OCI-LY7 (cell line): ENCODE data around the gene HCFC1. TPM values are rescaled to one million over a fixed set of nuclear protein-coding genes. Genes with fewer than 3 reads are reported as not detected.

Experiments
- BruUV-seq: library from RNA; stranded (reverse); fragments of 400-500 nt; replicated peaks from 2 replicates; lab custom pipeline; 2021; lab: Mats Ljungman, UMichigan
- CTCF ChIA-PET: fragments of 300-600 bp; sonication (Branson Sonifier 250); formaldehyde crosslinking; loops from one replicate; lab custom pipeline; 2022; ENCODE audit warnings: antibody characterized with exemption; ENCODE audit not compliant: unreplicated experiment; lab: Charles Lee
- POLR2A ChIA-PET: fragments of 300-600 bp; sonication (Branson Sonifier 250); formaldehyde crosslinking; loops from one replicate; lab custom pipeline; 2022; ENCODE audit warnings: antibody characterized with exemption; lab: Charles Lee
- DNase-seq: peaks from one replicate; pipeline ENCODE4 v3.0.0-alpha.2; 2015; ENCODE audit warnings: low spot score
- H2AFZ ChIP-seq: fragments of 200-600 bp; sonication (generic), shearing (Covaris generic); 2 replicates; pipeline ENCODE4 v1.6.1; 2014; ENCODE audit warnings: mild to moderate bottlenecking, antibody characterized with exemption, low read length, moderate library complexity
- H3K27ac ChIP-seq: fragments of 200-600 bp; sonication (generic); 2 replicates; pipeline ENCODE4 v1.5.1; 2014; ENCODE audit warnings: mixed run types, low read depth, mild to moderate bottlenecking, moderate library complexity, low read length, inconsistent platforms; ENCODE audit not compliant: poor library complexity, severe bottlenecking
- H3K36me3 ChIP-seq: fragments of 200-600 bp; sonication (generic); 2 replicates; pipeline ENCODE4 v1.6.1; 2014; ENCODE audit warnings: mild to moderate bottlenecking, antibody characterized with exemption, low read length, moderate library complexity, mixed read lengths; ENCODE audit not compliant: insufficient read depth
- H3K4me1 ChIP-seq: fragments of 200-600 bp; sonication (generic); 2 replicates; pipeline ENCODE4 v1.5.1; 2014; ENCODE audit warnings: mild to moderate bottlenecking, low read length; ENCODE audit not compliant: insufficient read depth, poor library complexity, severe bottlenecking
- H3K4me2 ChIP-seq: fragments of 200-600 bp; sonication (generic); 2 replicates; pipeline ENCODE4 v1.6.1; 2014; ENCODE audit warnings: mild to moderate bottlenecking, low read length
- H3K4me3 ChIP-seq: fragments of 200-600 bp; sonication (generic); 2 replicates; pipeline ENCODE4 v1.5.1; 2014; ENCODE audit warnings: mild to moderate bottlenecking, low read depth, low read length; ENCODE audit not compliant: poor library complexity, severe bottlenecking
- H3K79me2 ChIP-seq: fragments of 200-600 bp; sonication (generic); 2 replicates; pipeline ENCODE4 v1.6.1; 2016; ENCODE audit warnings: low read depth, mild to moderate bottlenecking, low read length, moderate library complexity, mixed read lengths; ENCODE audit not compliant: insufficient read depth
- H3K9me2 ChIP-seq: fragments of 200-600 bp; sonication (generic); 2 replicates; pipeline ENCODE4 v1.6.1; 2016; ENCODE audit warnings: mild to moderate bottlenecking, low read length, mixed read lengths; ENCODE audit not compliant: insufficient read depth
- H3K9me3 ChIP-seq: fragments of 200-600 bp; sonication (generic); 2 replicates; pipeline ENCODE4 v1.6.1; 2014; ENCODE audit warnings: mild to moderate bottlenecking, mixed run types, low read length, mixed read lengths
- H4K20me1 ChIP-seq: fragments of 200-600 bp; sonication (generic); 2 replicates; pipeline ENCODE4 v1.6.1; 2014; ENCODE audit warnings: mild to moderate bottlenecking, antibody characterized with exemption, low read length, moderate library complexity, mixed read lengths; ENCODE audit not compliant: insufficient read depth
- CTCF ChIP-seq: fragments of 200-600 bp; sonication (generic); conservative IDR thresholded peaks from 2 replicates; pipeline ENCODE4 v1.5.1; 2014; ENCODE audit warnings: mild to moderate bottlenecking, antibody characterized with exemption, low read length, moderate library complexity, mixed read lengths
- EZH2phosphoT487 ChIP-seq: fragments of 200-600 bp; sonication (generic); IDR thresholded peaks from 2 replicates; pipeline ENCODE4 v1.6.1; 2018; ENCODE audit warnings: low read depth, borderline replicate concordance, mild to moderate bottlenecking, mixed run types, antibody characterized with exemption, low read length, moderate library complexity, mixed read lengths
- intact Hi-C: fragments of 100-400 bp; cut with micrococcal nuclease; formaldehyde crosslinking; loops from one replicate; pipeline ENCODE4 v1.10.0; 2022; ENCODE audit not compliant: unreplicated experiment
- total RNA-seq, 2 experiments: library from RNA; depleted of rRNA in 1 of 2; stranded (reverse); fragments of >200 nt in 1 of 2; shearing (Covaris generic) in 1 of 2; gene quantifications; 2 replicates each; pipeline ENCODE4 v1.2.3, GENCODE V29; 2014 to 2022

HCFC1 gene
- total RNA-seq, 2 experiments from 2014 or later = 64.2 to 134 TPM

GRCh38 chrX:153956044-153956907, 15.3 kb downstream of the HCFC1 start:
- Histone ChIP-seq H3K4me3 (no peak overlapping the region), H3K79me2 (no peaks in the 10 kb centered on the region), H3K36me3 (peaks cover 99% of the 10 kb centered on the region), H2AFZ (no peak overlapping the region), H3K27ac (no peak overlapping the region), H3K9me3 (no peaks in the 10 kb centered on the region), H4K20me1 (no peaks in the 10 kb centered on the region), H3K4me1 (no peaks in the 10 kb centered on the region), H3K9me2 (no peaks in the 10 kb centered on the region), H3K4me2 (no peak overlapping the region)
- CTCF ChIA-PET = no interaction called here
- no peak for TF ChIP-seq EZH2phosphoT487
- TF ChIP-seq CTCF = no peak
- BruUV-seq = no TSS peak
- POLR2A ChIA-PET = no interaction called here
- no peak for DNase-seq
- intact Hi-C loops = no loop called here

GRCh38 chrX:153955228-153955732, 16.3 kb downstream of the HCFC1 start:
- no peak overlapping the region for H2AFZ ChIP-seq
- H3K4me1 ChIP-seq = no peaks in the 10 kb centered on the region
- H3K36me3 ChIP-seq = peaks cover 99% of the 10 kb centered on the region
- ChIA-PET POLR2A (no interaction called here), CTCF (no interaction called here)
- TF ChIP-seq CTCF (no peak), EZH2phosphoT487 (no peak)
- no TSS peak for BruUV-seq
- no peaks in the 10 kb centered on the region for H3K9me2 ChIP-seq
- H3K9me3 ChIP-seq = no peaks in the 10 kb centered on the region
- intact Hi-C loops = no loop called here
- H3K4me2 ChIP-seq = no peak overlapping the region
- H3K27ac ChIP-seq = no peak overlapping the region
- DNase-seq = no peak
- no peak overlapping the region for H3K4me3 ChIP-seq
- H3K79me2 ChIP-seq = no peaks in the 10 kb centered on the region
- no peaks in the 10 kb centered on the region for H4K20me1 ChIP-seq
